ENCODE results near the gene RPUSD1. TPM values are rescaled to one million over a fixed set of nuclear protein-coding genes. Genes with fewer than 3 reads are reported as not detected.

Gene RPUSD1
- total and polyA plus RNA-seq, 2 donors (not counting 3 experiments of a cell fraction or from before 2014, with no cell fraction given), result 46.2 to 55.8 TPM

DNA sequence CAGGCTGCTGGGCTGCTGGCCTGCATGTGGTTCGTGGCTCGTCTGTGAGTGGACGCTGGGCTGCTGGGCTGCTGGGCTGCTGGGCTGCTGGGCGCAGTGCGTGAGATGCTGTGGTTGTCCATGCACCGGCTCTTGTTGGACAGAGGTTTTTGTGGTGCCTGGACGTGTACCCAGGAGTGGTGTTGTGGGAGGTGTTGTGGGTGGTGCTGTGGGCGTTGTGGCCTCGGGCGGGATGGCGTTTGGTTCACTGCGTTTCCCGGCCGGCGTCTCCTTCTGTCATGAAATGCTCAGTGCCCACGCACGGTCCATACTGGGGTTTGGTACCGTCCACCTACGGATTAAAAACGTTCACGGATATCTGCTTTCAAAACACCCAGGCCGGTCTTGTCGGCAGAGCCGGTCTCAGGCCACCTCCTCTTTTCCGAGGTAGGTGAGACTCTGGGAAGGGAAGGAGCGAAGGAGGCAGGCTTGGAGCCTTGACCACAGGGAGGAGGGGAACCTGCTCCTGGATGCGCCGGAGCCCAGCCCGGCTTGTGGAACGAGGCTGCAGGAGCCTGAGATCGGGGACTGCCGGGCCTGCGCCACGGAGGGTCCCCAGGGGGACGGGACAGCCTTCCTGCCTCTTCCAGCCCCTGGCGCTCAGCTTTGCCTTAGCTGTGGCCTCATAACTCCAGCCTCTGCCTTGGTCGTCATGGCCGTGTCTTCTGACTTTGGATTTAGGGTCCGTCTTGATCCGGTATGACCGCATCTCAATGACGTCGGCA lies 42.1 kb upstream of the RPUSD1 start:
- no peaks in the 10 kb centered on the region for H3K9me3 ChIP-seq (replicated peaks; ENCODE audit: control insufficient read depth, insufficient read depth, low read length)
- no peaks in the 10 kb centered on the region for H3K36me3 ChIP-seq (ENCODE audit: control insufficient read depth in 2 of 2, extremely low read depth in 1 of 2, insufficient read depth in 2 of 2, low read length in 2 of 2)
- no peaks in the 10 kb centered on the region for H3K79me2 ChIP-seq (ENCODE audit: control insufficient read depth, insufficient read depth, low read length)
- H2AFZ ChIP-seq (ENCODE audit: low read depth, low read length), result no peak overlapping the region
- DNase-seq (ENCODE audit: low read depth, low spot score), result no peak
- H3K4me1 ChIP-seq (ENCODE audit: control insufficient read depth, extremely low read depth, insufficient read depth, low read length), result no peaks in the 10 kb centered on the region
- H3K27ac ChIP-seq (ENCODE audit: insufficient read depth, low read depth, low read length), result no peak overlapping the region
- H3K9me1 ChIP-seq (replicated peaks; ENCODE audit: control insufficient read depth, extremely low read depth, insufficient read depth, low read length), result no peaks in the 10 kb centered on the region
- no peak overlapping the region for H3K4me2 ChIP-seq (ENCODE audit: insufficient read depth, low read length)
- H3K4me3 ChIP-seq (replicated peaks in 1 of 3; ENCODE audit: insufficient read depth in 1 of 3, low read depth in 1 of 3, low read length in 3 of 3), result no peak overlapping the region
- no peaks in the 10 kb centered on the region for H3K27me3 ChIP-seq (ENCODE audit: control insufficient read depth in 2 of 2, insufficient read depth in 2 of 2, low read length in 2 of 2)
- ChIA-PET CTCF (no interaction called here), POLR2A (no interaction called here)
- no peak for FAIRE-seq
- intact Hi-C loops (cut with micrococcal nuclease), result no loop called here
- BruUV-seq (replicated peaks), result no TSS peak
- dilution Hi-C loops (cut with MboI; ENCODE audit: extremely low pct_ligation_motif_present, low sequenced_read_pairs), result no loop called here
- no peaks in the 10 kb centered on the region for H4K20me1 ChIP-seq (replicated peaks; ENCODE audit: control insufficient read depth, extremely low read depth, insufficient read depth, low read length)
- no peak overlapping the region for H3K9ac ChIP-seq (replicated peaks; ENCODE audit: extremely low read depth, insufficient read depth, low read length)
- TF ChIP-seq CTCF (IDR thresholded peaks at IDR 0.05; ENCODE audit: extremely low read depth in 1 of 2, insufficient read depth in 1 of 2, low read depth in 1 of 2, low read length in 2 of 2) (no peak), POLR2AphosphoS5 (IDR thresholded peaks at IDR 0.05; ENCODE audit: insufficient read depth, low read depth, low read length) (no peak), EZH2 (IDR thresholded peaks at IDR 0.05; ENCODE audit: borderline replicate concordance, low read depth, low read length, severe bottlenecking) (no peak)

- no TSS peak for BruUV-seq (replicated peaks)
- FAIRE-seq (no peak), DNase-seq (ENCODE audit: low read depth, low spot score) (no peak)
- Histone ChIP-seq H4K20me1 (replicated peaks; ENCODE audit: control insufficient read depth, extremely low read depth, insufficient read depth, low read length) (no peaks in the 10 kb centered on the region), H3K79me2 (ENCODE audit: control insufficient read depth, insufficient read depth, low read length) (no peaks in the 10 kb centered on the region), H3K4me1 (ENCODE audit: control insufficient read depth, extremely low read depth, insufficient read depth, low read length) (no peaks in the 10 kb centered on the region), H3K36me3 (ENCODE audit: control insufficient read depth in 2 of 2, extremely low read depth in 1 of 2, insufficient read depth in 2 of 2, low read length in 2 of 2) (no peaks in the 10 kb centered on the region), H3K9ac (replicated peaks; ENCODE audit: extremely low read depth, insufficient read depth, low read length) (no peak overlapping the region), H3K27ac (ENCODE audit: insufficient read depth, low read depth, low read length) (no peak overlapping the region), H2AFZ (ENCODE audit: low read depth, low read length) (no peak overlapping the region), H3K4me2 (ENCODE audit: insufficient read depth, low read length) (no peak overlapping the region), H3K4me3 (replicated peaks in 1 of 3; ENCODE audit: insufficient read depth in 1 of 3, low read depth in 1 of 3, low read length in 3 of 3) (no peak overlapping the region), H3K9me1 (replicated peaks; ENCODE audit: control insufficient read depth, extremely low read depth, insufficient read depth, low read length) (no peaks in the 10 kb centered on the region), H3K27me3 (ENCODE audit: control insufficient read depth in 2 of 2, insufficient read depth in 2 of 2, low read length in 2 of 2) (no peaks in the 10 kb centered on the region), H3K9me3 (replicated peaks; ENCODE audit: control insufficient read depth, insufficient read depth, low read length) (no peaks in the 10 kb centered on the region)
- dilution Hi-C loops (cut with MboI; ENCODE audit: extremely low pct_ligation_motif_present, low sequenced_read_pairs) (no loop called here), intact Hi-C loops (cut with micrococcal nuclease) (no loop called here)
- TF ChIP-seq CTCF (IDR thresholded peaks at IDR 0.05; ENCODE audit: extremely low read depth in 1 of 2, insufficient read depth in 1 of 2, low read depth in 1 of 2, low read length in 2 of 2) (no peak), GATA2 (IDR thresholded peaks at IDR 0.05; ENCODE audit: insufficient read depth, insufficient read length, low read depth, low read length) (no peak), JUN (IDR thresholded peaks at IDR 0.05; ENCODE audit: borderline replicate concordance, insufficient read depth, insufficient read length, low read depth) (no peak), FOS (IDR thresholded peaks at IDR 0.05; ENCODE audit: borderline replicate concordance, insufficient read depth, low read length) (no peak), POLR2A (IDR thresholded peaks at IDR 0.05; ENCODE audit: low read depth, low read length) (no peak), EZH2 (IDR thresholded peaks at IDR 0.05; ENCODE audit: borderline replicate concordance, low read depth, low read length, severe bottlenecking) (no peak), MYC (IDR thresholded peaks at IDR 0.05; ENCODE audit: low read depth, low read length) (no peak), POLR2AphosphoS5 (IDR thresholded peaks at IDR 0.05; ENCODE audit: insufficient read depth, low read depth, low read length) (no peak)
- CTCF ChIA-PET, result no interaction called here
- POLR2A ChIA-PET, result no interaction called here
Measured at GRCh38 chr16:828891-829290, 40.7 kb upstream of the RPUSD1 start.
